Endothelial cell of umbilical vein (primary cell): Measurements from ENCODE around the gene GRIA1.

Source experiments
- CTCF ChIP-seq, 2 donors: IDR thresholded peaks; 1 replicate in 1 of 2; 2 replicates in 1 of 2; pipeline ENCODE4 v1.5.1; 2011; ENCODE audit warnings: low read length in 2 of 2, mild to moderate bottlenecking in 2 of 2, moderate library complexity in 2 of 2, control low read depth in 1 of 2, inconsistent platforms in 1 of 2, low read depth in 1 of 2; ENCODE audit not compliant: insufficient read depth in 1 of 2; ENCODE audit errors: extremely low read depth in 1 of 2
- EZH2 ChIP-seq: IDR thresholded peaks from 2 replicates; pipeline ENCODE4 v1.6.1; 2012; ENCODE audit warnings: borderline replicate concordance, low read depth, mild to moderate bottlenecking, moderate library complexity, low read length, inconsistent platforms; ENCODE audit not compliant: severe bottlenecking
- FOS ChIP-seq: IDR thresholded peaks from 2 replicates; pipeline ENCODE4 v1.6.1; 2011; ENCODE audit warnings: mild to moderate bottlenecking, low read length, moderate library complexity, borderline replicate concordance; ENCODE audit not compliant: insufficient read depth
- JUN ChIP-seq: IDR thresholded peaks from 2 replicates; pipeline ENCODE4 v1.6.1; 2011; ENCODE audit warnings: borderline replicate concordance, low read depth; ENCODE audit not compliant: insufficient read length, insufficient read depth
- MYC ChIP-seq: IDR thresholded peaks from one replicate; pipeline ENCODE4 v1.6.1; 2011; ENCODE audit warnings: mild to moderate bottlenecking, low read depth, low read length
- POLR2A ChIP-seq: IDR thresholded peaks from 2 replicates; pipeline ENCODE4 v1.6.1; 2012; ENCODE audit warnings: low read depth, mild to moderate bottlenecking, control low read depth, low read length
- POLR2AphosphoS5 ChIP-seq: IDR thresholded peaks from 2 replicates; pipeline ENCODE4 v1.6.1; 2012; ENCODE audit warnings: low read depth, mild to moderate bottlenecking, control low read depth, low read length, moderate library complexity; ENCODE audit not compliant: insufficient read depth

- no peak for TF ChIP-seq POLR2A
- TF ChIP-seq POLR2AphosphoS5, result no peak
- no peak for TF ChIP-seq EZH2
- TF ChIP-seq CTCF (IDR thresholded peaks at IDR 0.05; ENCODE audit: extremely low read depth in 1 of 2, insufficient read depth in 1 of 2, low read depth in 1 of 2, low read length in 2 of 2), result no peak
- no peak for TF ChIP-seq MYC
- TF ChIP-seq JUN, result no peak
- no peak for TF ChIP-seq FOS
Observed at GRCh38 chr5:153461341-153461740, 29.1 kb upstream of the GRIA1 start.
